Astrocyte of the cerebellum (primary cell): Measurements from ENCODE around the gene OLIG2.

Experiments
- DNase-seq: peaks from one replicate; pipeline ENCODE4 v3.0.0-alpha.2; 2011; ENCODE audit warnings: low read depth
- H3K4me3 ChIP-seq: 2 replicates; pipeline ENCODE4 v1.5.1; 2011; ENCODE audit warnings: mild to moderate bottlenecking, low read depth, low read length, moderate library complexity
- in situ Hi-C: cut with HindIII; loops from 2 replicates; pipeline ENCODE4 v1.10.0; 2017; ENCODE audit warnings: low sequenced_read_pairs
- TF ChIP-seq, protein P1 (sequence below): IDR thresholded peaks from 2 replicates; pipeline ENCODE4 v1.5.1; 2012; ENCODE audit warnings: low read length, low read depth, moderate library complexity, mild to moderate bottlenecking; ENCODE audit errors: missing control alignments

Gene OLIG2

DNA sequence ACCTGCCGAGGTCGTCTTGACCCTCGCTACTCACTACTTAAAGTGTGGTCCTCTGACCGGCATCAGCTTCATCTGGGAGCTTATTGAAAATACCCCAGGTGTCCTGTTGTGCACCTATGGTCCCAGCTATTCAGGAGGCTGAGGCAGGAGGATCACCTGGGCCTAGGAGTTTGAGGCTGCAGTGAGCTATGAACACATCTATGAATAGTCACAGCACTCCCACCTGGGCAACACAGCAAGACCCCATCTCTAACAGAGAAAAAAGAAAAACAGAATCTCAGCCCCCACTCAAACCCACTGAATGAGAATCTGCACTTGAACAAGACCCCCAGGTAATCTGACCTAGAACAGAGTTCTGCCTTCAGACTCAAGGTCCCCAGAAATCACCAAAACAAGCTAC lies 35.5 kb downstream of the OLIG2 start:
- no peak for DNase-seq
- in situ Hi-C loops = no loop called here
- TF ChIP-seq, protein P1, sequence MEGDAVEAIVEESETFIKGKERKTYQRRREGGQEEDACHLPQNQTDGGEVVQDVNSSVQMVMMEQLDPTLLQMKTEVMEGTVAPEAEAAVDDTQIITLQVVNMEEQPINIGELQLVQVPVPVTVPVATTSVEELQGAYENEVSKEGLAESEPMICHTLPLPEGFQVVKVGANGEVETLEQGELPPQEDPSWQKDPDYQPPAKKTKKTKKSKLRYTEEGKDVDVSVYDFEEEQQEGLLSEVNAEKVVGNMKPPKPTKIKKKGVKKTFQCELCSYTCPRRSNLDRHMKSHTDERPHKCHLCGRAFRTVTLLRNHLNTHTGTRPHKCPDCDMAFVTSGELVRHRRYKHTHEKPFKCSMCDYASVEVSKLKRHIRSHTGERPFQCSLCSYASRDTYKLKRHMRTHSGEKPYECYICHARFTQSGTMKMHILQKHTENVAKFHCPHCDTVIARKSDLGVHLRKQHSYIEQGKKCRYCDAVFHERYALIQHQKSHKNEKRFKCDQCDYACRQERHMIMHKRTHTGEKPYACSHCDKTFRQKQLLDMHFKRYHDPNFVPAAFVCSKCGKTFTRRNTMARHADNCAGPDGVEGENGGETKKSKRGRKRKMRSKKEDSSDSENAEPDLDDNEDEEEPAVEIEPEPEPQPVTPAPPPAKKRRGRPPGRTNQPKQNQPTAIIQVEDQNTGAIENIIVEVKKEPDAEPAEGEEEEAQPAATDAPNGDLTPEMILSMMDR = no peak
- H3K4me3 ChIP-seq = no peak overlapping the region

DNA sequence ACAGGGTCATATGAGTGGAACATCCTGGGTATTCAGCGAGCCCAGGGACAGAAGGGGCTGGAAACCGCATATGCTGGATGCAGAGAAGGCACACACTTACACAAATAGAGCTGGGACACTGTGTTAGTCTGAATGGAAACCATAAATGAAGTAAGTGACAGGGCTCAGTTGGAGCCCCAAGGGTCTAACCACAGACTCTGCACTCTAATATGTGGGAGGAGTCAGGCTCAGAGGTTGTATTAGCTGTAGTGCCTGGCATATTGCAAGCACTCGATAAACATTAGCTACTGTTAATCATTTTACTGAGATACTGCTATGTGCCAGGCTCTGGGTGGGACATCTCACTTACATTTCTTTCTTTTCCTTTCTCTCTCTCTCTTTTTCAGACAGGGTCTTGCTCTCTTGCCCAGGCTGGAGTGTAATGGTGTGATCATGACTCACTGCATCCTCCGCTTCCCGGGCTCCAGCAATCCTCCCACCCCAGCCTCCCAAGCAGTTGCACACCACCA lies 37.7 kb downstream of the OLIG2 start:
- TF ChIP-seq, protein P1 = no peak
- in situ Hi-C loops = no loop called here

DNA sequence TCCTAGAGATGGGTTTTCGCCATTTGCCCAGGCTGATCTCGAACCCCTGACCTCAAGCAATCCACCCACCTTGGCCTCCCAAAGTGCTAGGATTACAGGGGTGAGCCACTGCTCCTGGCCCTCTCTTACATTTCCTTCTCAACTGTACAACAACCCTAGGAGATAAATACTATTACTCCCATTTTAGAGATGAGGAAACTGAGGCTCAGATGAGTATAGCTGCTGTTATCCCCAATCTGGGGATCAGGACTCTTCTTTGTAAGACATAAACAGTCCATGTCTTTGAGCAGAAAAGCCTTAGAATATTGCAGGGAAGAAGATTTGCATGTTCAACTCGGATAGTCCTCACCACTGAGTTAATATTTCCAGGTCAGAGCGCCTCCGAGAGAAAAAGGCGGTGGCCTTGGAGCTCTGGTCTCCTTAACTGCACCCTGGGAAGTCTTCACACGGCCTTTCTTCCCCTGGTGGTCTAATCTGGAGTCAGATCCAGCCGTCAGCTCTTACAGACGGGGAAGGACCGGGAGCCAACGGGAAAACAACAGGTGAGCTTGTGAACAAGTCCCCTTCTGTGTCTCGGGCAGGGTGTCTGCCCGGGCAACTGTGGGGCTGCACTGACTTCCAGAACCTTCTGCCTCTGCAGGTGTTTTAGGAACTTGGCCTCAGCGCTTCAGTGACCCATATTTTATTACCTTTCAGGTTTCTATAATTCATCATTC lies 38.3 kb downstream of the OLIG2 start:
- no peak overlapping the region for H3K4me3 ChIP-seq
- in situ Hi-C loops = no loop called here
- TF ChIP-seq, protein P1 = no peak
- DNase-seq = no peak

More for the DNA sequence above, 37.7 kb downstream of the OLIG2 start:
- no peak overlapping the region for H3K4me3 ChIP-seq
- no peak for DNase-seq

DNA sequence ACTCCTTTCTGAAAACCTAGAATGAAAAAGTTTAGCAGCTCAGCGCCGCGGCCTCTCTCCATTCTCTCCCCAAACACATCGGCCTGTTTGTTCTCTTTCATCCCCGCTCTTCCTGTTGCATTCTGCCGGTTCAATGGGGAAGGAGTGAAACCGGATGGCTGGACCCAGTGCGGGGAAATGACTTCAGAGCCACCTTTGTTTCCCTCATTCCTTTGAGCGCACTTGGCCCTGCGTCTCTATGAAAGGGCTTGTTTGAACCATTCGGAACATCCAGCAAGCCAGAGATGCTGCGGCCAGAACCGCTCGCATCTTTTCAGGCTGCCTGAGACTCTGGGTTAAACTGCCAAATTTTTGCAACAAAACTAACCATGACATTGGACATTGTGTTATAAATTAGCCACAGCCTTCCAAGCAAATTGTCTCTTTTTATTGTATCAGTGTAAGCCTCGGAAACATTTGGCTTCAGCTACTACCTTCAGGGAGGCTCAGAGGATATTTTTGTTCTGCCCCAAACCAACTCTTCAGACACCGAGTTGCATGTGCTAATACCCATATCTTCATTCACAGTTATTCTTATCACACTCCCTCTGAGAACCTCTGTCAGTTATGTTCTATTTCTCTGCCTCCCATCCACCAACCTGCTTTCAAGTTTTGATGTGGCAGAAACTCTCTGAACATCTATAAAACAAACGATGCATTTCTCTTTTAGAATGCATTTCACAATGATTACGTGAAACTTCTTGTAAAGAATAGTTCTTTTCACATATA lies 39.1 kb downstream of the OLIG2 start:
- in situ Hi-C loops = no loop called here
- H3K4me3 ChIP-seq = no peak overlapping the region
- TF ChIP-seq, protein P1 = no peak
- no peak for DNase-seq

DNA sequence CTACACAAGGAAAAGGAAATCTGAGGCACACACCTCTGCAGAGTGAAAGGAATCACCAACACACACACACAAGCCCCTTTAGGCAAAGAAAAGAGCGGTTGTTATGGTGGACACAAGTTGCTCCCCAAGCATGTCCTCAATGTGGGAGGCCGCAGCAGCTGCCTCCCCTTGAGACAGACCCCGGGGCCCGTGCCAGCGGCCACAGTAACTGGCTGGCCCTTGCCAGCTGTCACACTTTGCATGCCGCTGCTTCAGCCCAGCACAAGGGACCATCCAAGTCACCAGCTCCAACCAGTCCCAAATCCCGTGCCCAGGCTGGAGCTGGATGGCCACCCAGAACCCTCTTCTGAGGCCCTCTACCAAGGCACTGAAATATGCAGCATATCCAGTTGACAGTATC lies 41.3 kb downstream of the OLIG2 start:
- in situ Hi-C loops = no loop called here

DNA sequence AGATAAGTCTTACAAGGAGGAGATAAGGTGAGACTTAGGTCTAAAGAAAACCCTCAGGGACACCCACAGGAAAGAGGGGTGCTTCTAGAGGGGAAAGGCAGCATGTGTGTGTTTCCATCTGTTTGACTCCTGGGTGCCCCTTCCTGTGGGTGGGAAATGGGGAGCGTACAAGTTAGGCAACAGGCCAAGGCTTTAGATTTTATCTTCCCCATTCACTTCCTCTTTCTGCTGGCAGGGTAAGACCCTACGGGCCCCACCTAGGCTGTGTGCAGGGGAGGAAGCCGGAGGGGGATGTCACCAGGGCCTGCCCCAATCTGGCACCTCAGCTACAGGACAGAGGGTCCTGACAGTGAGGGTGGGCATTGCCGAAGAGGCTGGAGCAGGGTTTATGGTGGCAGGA lies 41.7 kb downstream of the OLIG2 start:
- in situ Hi-C loops = no loop called here
- no peak for DNase-seq
- TF ChIP-seq, protein P1 = no peak
- H3K4me3 ChIP-seq = no peak overlapping the region

More for the DNA sequence above, 41.3 kb downstream of the OLIG2 start:
- DNase-seq = no peak
- no peak overlapping the region for H3K4me3 ChIP-seq
- TF ChIP-seq, protein P1 = no peak
